ENCODE results near the gene TNIK. TPM values are rescaled to one million over a fixed set of nuclear protein-coding genes. Genes with fewer than 3 reads are reported as not detected.

Gene TNIK
- total and polyA plus RNA-seq, 2 of the 13 experiments (the other 11 are each of a cell fraction or from before 2014, with no cell fraction given): 0.15 to 0.22 TPM

- no peak for ATAC-seq
- CTCF ChIA-PET (ENCODE audit: low intra/inter-chr PET ratio, low total read pairs): no interaction called here
- no peaks in the 10 kb centered on the region for H3K79me2 ChIP-seq (ENCODE audit: insufficient read depth, low read length)
- no peak overlapping the region for H3K9ac ChIP-seq (ENCODE audit: insufficient read depth, low read depth, low read length)
- in situ Hi-C loops (cut with HindIII; ENCODE audit: extremely low pct_ligation_motif_present, low pct_unique_long_range_greater_than_20kb): no loop called here
- intact Hi-C loops (cut with micrococcal nuclease; ENCODE audit: unreplicated experiment): no loop called here
- POLR2A ChIA-PET: no interaction called here
- H2AFZ ChIP-seq (ENCODE audit: low read length): no peak overlapping the region
- H3K27ac ChIP-seq (ENCODE audit: extremely low read length, insufficient read depth, low read length): no peak overlapping the region
- no peaks in the 10 kb centered on the region for H4K20me1 ChIP-seq (ENCODE audit: insufficient read depth, low read length)
- H3K4me1 ChIP-seq (ENCODE audit: insufficient read depth, low read length): no peaks in the 10 kb centered on the region
- H3K36me3 ChIP-seq (replicated peaks in 1 of 2; ENCODE audit: control insufficient read depth in 1 of 2, insufficient read depth in 2 of 2, low read length in 2 of 2): no peaks in the 10 kb centered on the region
- TF ChIP-seq CREB3 (CRISPR knock-in tag; IDR thresholded peaks at IDR 0.05): no peak
- no peak for TF ChIP-seq EZH2 (conservative IDR thresholded peaks at IDR 0.05; ENCODE audit: low read depth, low read length)
- TF ChIP-seq ZNF768 (CRISPR knock-in tag; IDR thresholded peaks at IDR 0.05): no peak
- no peak for TF ChIP-seq GLI4 (CRISPR knock-in tag; IDR thresholded peaks at IDR 0.05; ENCODE audit: borderline replicate concordance)
- TF ChIP-seq FOXO4 (CRISPR knock-in tag; conservative IDR thresholded peaks at IDR 0.05): no peak
- TF ChIP-seq RXRA (CRISPR knock-in tag; IDR thresholded peaks at IDR 0.05): no peak
- TF ChIP-seq ZNF484 (CRISPR knock-in tag; IDR thresholded peaks at IDR 0.05; ENCODE audit: borderline replicate concordance, low read depth): no peak
- no peak for TF ChIP-seq ZNF761 (CRISPR knock-in tag; conservative IDR thresholded peaks at IDR 0.05)
- no peak for TF ChIP-seq POLR2AphosphoS2 (IDR thresholded peaks at IDR 0.05; ENCODE audit: low read depth, low read length)
- no peak for TF ChIP-seq ZFP36 (IDR thresholded peaks at IDR 0.05; ENCODE audit: borderline replicate concordance, low read depth, low read length, partially characterized antibody)
- no peak for TF ChIP-seq HOMEZ (CRISPR knock-in tag; IDR thresholded peaks at IDR 0.05; ENCODE audit: low read depth)
- no peak for TF ChIP-seq NR2F1 (CRISPR knock-in tag; IDR thresholded peaks at IDR 0.05)
- TF ChIP-seq NR3C1 (CRISPR knock-in tag; IDR thresholded peaks at IDR 0.05): no peak
- TF ChIP-seq ZBTB3 (CRISPR knock-in tag; IDR thresholded peaks at IDR 0.05; ENCODE audit: borderline replicate concordance, low read depth): no peak
- TF ChIP-seq ZNF850 (CRISPR knock-in tag; conservative IDR thresholded peaks at IDR 0.05): no peak
- TF ChIP-seq ZNF230 (CRISPR knock-in tag; IDR thresholded peaks at IDR 0.05): no peak
- no peaks in the 10 kb centered on the region for H3K9me3 ChIP-seq (ENCODE audit: low read length)
- no TSS peak for BruUV-seq (replicated peaks)
- DNase-seq (ENCODE audit: low spot score): no peak
- H3K4me3 ChIP-seq (replicated peaks in 1 of 3; ENCODE audit: insufficient read depth in 1 of 3, low read depth in 2 of 3, low read length in 3 of 3): no peak overlapping the region
- WGBS (ENCODE audit: low lambda C conversion rate): 4% methylated on average over 2 of the region's 2 CpGs
- no peak for FAIRE-seq
- no peaks in the 10 kb centered on the region for H3K27me3 ChIP-seq (ENCODE audit: control insufficient read depth in 1 of 2, insufficient read depth in 2 of 2, low read length in 2 of 2)
- H3K4me2 ChIP-seq (ENCODE audit: low read depth, low read length): no peak overlapping the region
These were observed 152.2 kb downstream of the TNIK start for GRCh38 chr3:171307988-171308387.

Measured in HepG2 (cell line).